Measurements from ENCODE around the gene RHBDF1.

Gene RHBDF1, protein sequence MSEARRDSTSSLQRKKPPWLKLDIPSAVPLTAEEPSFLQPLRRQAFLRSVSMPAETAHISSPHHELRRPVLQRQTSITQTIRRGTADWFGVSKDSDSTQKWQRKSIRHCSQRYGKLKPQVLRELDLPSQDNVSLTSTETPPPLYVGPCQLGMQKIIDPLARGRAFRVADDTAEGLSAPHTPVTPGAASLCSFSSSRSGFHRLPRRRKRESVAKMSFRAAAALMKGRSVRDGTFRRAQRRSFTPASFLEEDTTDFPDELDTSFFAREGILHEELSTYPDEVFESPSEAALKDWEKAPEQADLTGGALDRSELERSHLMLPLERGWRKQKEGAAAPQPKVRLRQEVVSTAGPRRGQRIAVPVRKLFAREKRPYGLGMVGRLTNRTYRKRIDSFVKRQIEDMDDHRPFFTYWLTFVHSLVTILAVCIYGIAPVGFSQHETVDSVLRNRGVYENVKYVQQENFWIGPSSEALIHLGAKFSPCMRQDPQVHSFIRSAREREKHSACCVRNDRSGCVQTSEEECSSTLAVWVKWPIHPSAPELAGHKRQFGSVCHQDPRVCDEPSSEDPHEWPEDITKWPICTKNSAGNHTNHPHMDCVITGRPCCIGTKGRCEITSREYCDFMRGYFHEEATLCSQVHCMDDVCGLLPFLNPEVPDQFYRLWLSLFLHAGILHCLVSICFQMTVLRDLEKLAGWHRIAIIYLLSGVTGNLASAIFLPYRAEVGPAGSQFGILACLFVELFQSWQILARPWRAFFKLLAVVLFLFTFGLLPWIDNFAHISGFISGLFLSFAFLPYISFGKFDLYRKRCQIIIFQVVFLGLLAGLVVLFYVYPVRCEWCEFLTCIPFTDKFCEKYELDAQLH

DNA sequence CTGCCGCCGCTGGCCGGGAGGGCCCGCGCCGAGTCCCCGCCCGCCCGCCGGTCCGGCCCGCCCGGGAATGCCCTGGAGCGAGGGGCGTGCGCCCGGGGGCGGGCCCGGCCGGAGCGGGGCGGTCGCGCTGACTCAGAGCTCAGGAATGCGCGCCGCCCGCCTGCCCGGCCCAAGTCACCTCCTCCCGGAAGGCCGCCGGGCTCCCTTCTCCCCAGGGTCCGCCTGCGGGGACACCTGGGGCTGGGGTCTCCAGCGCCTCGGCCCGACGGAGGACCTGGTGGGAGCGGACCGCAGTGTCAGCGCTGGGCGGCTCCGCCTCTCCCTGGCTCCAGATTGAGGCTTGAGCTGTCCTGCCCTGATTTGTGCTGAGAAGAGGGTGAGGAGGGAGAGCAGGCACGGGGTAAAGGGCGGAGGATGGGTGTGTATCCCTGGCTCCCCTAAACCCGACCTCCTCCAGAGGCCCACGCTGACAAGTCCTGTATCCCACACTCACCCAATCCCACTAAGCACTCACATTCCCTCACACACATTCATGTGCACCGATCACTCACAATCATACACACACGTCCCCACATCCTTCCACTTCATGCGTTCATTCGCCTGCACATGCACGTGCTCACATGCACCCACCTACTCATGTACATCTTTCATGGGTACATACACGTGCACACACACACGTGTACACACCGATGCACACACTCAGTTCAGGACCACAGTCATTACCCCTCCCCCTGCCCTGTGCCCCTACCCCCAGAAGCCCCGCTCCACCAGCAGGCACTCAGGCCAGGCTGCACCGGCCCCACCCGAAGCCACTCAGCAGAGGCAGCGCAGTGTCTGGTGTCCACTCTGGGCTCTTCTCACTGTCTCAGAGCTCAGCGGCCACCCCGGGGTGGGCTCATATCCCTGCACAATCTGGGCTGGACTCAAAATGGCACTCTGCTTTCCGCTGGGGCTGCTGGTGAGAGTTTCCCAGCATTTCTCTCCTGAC lies at the start of gene RHBDF1:
TSS of gene RHBDF1 (minus strand) at position 71 of the 988 bp plus-strand sequence. CDS start 7,616 bp downstream, outside the sequence.
- no peak for DNase-seq
- peak within 1 kb of the TSS; percentile 75 for H3K4me3 ChIP-seq (ENCODE audit: low read depth, low read length)
- in situ Hi-C loops (cut with HindIII; ENCODE audit: low pct_ligation_motif_present, low sequenced_read_pairs) = no loop called here
- H3K27ac ChIP-seq = peak within 1 kb of the TSS; percentile 50
- H3K27me3 ChIP-seq (replicated peaks) = no peaks in the 10 kb centered on the region
- TF ChIP-seq, protein P1, sequence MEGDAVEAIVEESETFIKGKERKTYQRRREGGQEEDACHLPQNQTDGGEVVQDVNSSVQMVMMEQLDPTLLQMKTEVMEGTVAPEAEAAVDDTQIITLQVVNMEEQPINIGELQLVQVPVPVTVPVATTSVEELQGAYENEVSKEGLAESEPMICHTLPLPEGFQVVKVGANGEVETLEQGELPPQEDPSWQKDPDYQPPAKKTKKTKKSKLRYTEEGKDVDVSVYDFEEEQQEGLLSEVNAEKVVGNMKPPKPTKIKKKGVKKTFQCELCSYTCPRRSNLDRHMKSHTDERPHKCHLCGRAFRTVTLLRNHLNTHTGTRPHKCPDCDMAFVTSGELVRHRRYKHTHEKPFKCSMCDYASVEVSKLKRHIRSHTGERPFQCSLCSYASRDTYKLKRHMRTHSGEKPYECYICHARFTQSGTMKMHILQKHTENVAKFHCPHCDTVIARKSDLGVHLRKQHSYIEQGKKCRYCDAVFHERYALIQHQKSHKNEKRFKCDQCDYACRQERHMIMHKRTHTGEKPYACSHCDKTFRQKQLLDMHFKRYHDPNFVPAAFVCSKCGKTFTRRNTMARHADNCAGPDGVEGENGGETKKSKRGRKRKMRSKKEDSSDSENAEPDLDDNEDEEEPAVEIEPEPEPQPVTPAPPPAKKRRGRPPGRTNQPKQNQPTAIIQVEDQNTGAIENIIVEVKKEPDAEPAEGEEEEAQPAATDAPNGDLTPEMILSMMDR (IDR thresholded peaks at IDR 0.05; ENCODE audit: low read depth, low read length, missing control alignments) = no peak
- no peaks in the 10 kb centered on the region for H3K36me3 ChIP-seq (replicated peaks)

DNA sequence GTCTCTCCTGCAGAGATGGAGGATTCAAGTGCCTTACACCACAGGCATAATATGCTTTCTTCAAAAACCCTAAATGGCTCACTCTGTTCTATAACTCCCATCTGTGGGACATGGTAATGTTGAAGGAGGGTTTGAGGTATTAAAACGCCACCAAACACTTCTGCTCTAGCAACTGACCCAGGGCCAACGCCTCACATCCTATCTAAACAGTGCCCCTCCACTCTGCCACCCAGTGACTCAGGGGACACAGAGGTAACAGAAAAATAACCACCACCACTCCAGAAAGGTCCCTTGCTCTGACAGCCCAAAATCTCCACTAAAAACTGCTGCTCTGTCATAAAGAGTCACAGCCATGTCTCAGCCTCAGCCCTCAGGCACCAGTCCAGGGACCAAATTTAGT lies 48.3 kb upstream of the RHBDF1 start:
- Histone ChIP-seq H3K27me3 (replicated peaks) (no peaks in the 10 kb centered on the region), H3K4me3 (ENCODE audit: low read depth, low read length) (no peak overlapping the region), H3K36me3 (replicated peaks) (no peaks in the 10 kb centered on the region), H3K27ac (no peak overlapping the region)
- TF ChIP-seq, protein P1 (IDR thresholded peaks at IDR 0.05; ENCODE audit: low read depth, low read length, missing control alignments) = no peak
- in situ Hi-C loops (cut with HindIII; ENCODE audit: low pct_ligation_motif_present, low sequenced_read_pairs) = no loop called here
- DNase-seq = no peak

DNA sequence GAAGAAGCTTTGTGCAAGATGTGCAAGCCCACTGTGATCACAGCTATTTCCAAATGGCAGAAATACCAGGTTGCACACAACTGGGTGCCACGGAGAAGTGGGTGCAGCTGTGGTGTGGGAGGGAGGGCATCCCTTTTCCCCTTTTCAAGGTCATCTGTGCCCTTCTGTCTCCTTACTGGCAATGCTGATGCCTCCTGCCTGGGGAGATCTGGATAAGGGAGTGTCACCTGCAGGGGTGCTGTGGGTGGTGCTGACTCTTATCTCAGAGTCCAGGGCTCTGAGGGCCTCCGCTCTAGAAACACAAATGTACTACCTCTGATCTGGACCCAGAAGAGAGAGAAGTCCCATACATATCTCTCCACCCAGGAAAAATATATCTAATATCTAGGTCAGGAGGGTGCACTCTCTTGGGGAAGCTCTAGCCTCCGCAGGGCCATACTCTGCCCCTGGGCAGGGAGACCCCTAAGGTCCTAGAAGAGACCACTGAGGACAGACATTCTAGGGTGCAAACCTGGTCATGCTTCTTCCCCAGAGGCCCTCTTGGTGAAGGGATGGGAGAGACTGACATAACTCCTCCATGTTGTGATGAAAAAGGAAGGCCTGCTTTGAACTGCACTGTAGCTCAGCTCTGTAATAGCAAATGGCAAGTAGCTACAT lies 47.5 kb upstream of the RHBDF1 start:
- in situ Hi-C loops (cut with HindIII; ENCODE audit: low pct_ligation_motif_present, low sequenced_read_pairs) = no loop called here
- H3K36me3 ChIP-seq (replicated peaks) = no peaks in the 10 kb centered on the region
- no peaks in the 10 kb centered on the region for H3K27me3 ChIP-seq (replicated peaks)
- TF ChIP-seq, protein P1 (IDR thresholded peaks at IDR 0.05; ENCODE audit: low read depth, low read length, missing control alignments) = no peak
- H3K4me3 ChIP-seq (ENCODE audit: low read depth, low read length) = no peak overlapping the region
- DNase-seq = no peak
- no peak overlapping the region for H3K27ac ChIP-seq

DNA sequence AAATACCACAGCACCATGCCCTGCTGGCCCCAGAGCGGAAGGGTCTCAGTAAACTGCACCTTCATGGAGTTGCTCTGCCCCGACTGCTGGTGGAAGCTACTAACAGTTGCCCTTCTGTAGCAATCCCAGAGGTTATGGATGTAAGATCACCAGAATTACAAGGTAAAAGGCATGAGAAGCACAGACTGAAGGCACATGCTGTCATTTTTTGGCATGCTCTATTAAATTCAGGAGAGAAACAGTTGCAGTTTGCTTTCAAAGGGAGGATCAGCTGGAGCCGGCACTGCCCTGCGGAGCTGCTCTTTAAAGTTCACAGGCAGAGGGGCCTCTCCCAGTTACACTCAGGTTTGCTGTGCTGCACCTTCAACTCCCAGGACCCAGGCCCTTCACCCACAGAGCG lies 46.9 kb upstream of the RHBDF1 start:
- no peak overlapping the region for H3K27ac ChIP-seq

More for the DNA sequence above, 46.9 kb upstream of the RHBDF1 start:
- H3K27me3 ChIP-seq (replicated peaks) = no peaks in the 10 kb centered on the region
- no peaks in the 10 kb centered on the region for H3K36me3 ChIP-seq (replicated peaks)
- TF ChIP-seq, protein P1 (IDR thresholded peaks at IDR 0.05; ENCODE audit: low read depth, low read length, missing control alignments) = no peak
- no peak for DNase-seq
- H3K4me3 ChIP-seq (ENCODE audit: low read depth, low read length) = no peak overlapping the region
- in situ Hi-C loops (cut with HindIII; ENCODE audit: low pct_ligation_motif_present, low sequenced_read_pairs) = no loop called here

Data from brain microvascular endothelial cell (primary cell).